ENCODE data around the gene EIF4A3.

The EIF4A3 gene

DNA sequence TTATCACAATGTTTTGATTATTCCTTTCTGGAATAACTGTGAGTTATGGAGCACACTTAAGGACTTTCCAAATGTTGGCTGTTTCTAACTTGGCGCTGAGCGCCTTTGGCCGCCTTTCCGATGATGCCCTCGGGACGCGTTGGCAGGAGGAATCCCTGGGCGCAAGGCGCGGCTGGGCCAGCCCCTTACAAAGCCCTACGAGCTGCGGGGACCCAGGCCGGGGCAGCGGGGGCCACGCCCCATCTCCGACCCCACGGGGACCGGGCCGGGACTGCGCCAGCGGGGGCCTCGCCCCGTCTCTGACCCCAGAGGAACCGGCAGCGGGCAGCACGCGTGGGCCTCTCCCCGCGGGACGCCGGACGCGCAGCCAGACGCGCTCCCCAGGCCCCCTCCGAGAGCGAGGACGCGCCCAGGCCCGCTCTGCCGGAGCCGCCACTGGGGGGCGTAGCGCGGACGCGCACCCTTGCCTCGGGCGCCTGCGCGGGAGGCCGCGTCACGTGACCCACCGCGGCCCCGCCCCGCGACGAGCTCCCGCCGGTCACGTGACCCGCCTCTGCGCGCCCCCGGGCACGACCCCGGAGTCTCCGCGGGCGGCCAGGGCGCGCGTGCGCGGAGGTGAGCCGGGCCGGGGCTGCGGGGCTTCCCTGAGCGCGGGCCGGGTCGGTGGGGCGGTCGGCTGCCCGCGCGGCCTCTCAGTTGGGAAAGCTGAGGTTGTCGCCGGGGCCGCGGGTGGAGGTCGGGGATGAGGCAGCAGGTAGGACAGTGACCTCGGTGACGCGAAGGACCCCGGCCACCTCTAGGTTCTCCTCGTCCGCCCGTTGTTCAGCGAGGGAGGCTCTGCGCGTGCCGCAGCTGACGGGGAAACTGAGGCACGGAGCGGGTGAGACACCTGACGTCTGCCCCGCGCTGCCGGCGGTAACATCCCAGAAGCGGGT lies 45.6 kb downstream of the EIF4A3 start, which contains the start of gene GAA:
Gene GAA (plus strand): TSS at position 571 of the 935 bp plus-strand sequence. CDS start 3,006 bp downstream, outside the sequence.
- Histone ChIP-seq H3K79me2 (ENCODE audit: insufficient read depth, low read length) (peaks cover 15% of the 10 kb centered on the region), H3K9ac (ENCODE audit: low read depth, low read length) (peak within 1 kb of the TSS; percentile 97), H3K4me3 (ENCODE audit: low read depth in 1 of 2, low read length in 2 of 2) (peak within 1 kb of the TSS; percentile 70 to 97), H2AFZ (ENCODE audit: low read depth, low read length) (peak within 1 kb of the TSS; percentile 99), H3K36me3 (ENCODE audit: insufficient read depth, low read length) (no peaks in the 10 kb centered on the region; the same call in 1 of the 2 replicates), H4K20me1 (ENCODE audit: insufficient read depth, low read length) (no peaks in the 10 kb centered on the region), H3K27ac (ENCODE audit: low read length) (peak within 1 kb of the TSS; percentile 88), H3K9me3 (ENCODE audit: insufficient read depth, low read length, severe bottlenecking) (no peaks in the 10 kb centered on the region), H3K27me3 (ENCODE audit: insufficient read depth, low read length, poor library complexity) (no peaks in the 10 kb centered on the region), H3K4me1 (ENCODE audit: insufficient read depth, low read length) (peaks cover 31% of the 10 kb centered on the region), H3K4me2 (ENCODE audit: insufficient read depth, low read length) (peak within 1 kb of the TSS; percentile 97)
- DNase-seq, result peak; percentile 87
- no peak for TF ChIP-seq EZH2 (IDR thresholded peaks at IDR 0.05; ENCODE audit: borderline replicate concordance, low read depth, low read length, severe bottlenecking)
- TF ChIP-seq, protein P1, sequence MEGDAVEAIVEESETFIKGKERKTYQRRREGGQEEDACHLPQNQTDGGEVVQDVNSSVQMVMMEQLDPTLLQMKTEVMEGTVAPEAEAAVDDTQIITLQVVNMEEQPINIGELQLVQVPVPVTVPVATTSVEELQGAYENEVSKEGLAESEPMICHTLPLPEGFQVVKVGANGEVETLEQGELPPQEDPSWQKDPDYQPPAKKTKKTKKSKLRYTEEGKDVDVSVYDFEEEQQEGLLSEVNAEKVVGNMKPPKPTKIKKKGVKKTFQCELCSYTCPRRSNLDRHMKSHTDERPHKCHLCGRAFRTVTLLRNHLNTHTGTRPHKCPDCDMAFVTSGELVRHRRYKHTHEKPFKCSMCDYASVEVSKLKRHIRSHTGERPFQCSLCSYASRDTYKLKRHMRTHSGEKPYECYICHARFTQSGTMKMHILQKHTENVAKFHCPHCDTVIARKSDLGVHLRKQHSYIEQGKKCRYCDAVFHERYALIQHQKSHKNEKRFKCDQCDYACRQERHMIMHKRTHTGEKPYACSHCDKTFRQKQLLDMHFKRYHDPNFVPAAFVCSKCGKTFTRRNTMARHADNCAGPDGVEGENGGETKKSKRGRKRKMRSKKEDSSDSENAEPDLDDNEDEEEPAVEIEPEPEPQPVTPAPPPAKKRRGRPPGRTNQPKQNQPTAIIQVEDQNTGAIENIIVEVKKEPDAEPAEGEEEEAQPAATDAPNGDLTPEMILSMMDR (IDR thresholded peaks at IDR 0.05; ENCODE audit: borderline replicate concordance, extremely low read depth, low read length, poor library complexity, severe bottlenecking), result peak; percentile 87
- ATAC-seq (ENCODE audit: insufficient read depth, low read depth), result peak; percentile 87

GRCh38 chr17:80100035-80100323 lies 46.9 kb downstream of the EIF4A3 start:
- Histone ChIP-seq H3K9ac (ENCODE audit: low read depth, low read length) (peak overlapping the region; percentile 97; the same call in 1 of the 2 replicates), H3K9me3 (ENCODE audit: insufficient read depth, low read length, severe bottlenecking) (no peaks in the 10 kb centered on the region), H2AFZ (ENCODE audit: low read depth, low read length) (peak overlapping the region; percentile 91), H3K4me1 (ENCODE audit: insufficient read depth, low read length) (peaks cover 31% of the 10 kb centered on the region), H3K79me2 (ENCODE audit: insufficient read depth, low read length) (peaks cover 15% of the 10 kb centered on the region), H4K20me1 (ENCODE audit: insufficient read depth, low read length) (no peaks in the 10 kb centered on the region), H3K4me3 (ENCODE audit: low read depth in 1 of 2, low read length in 2 of 2) (no peak overlapping the region), H3K36me3 (ENCODE audit: insufficient read depth, low read length) (no peaks in the 10 kb centered on the region; the same call in 1 of the 2 replicates), H3K4me2 (ENCODE audit: insufficient read depth, low read length) (peak overlapping the region; percentile 97; the same call in 1 of the 2 replicates), H3K27ac (ENCODE audit: low read length) (no peak overlapping the region), H3K27me3 (ENCODE audit: insufficient read depth, low read length, poor library complexity) (no peaks in the 10 kb centered on the region)
- TF ChIP-seq, protein P1 (IDR thresholded peaks at IDR 0.05; ENCODE audit: borderline replicate concordance, extremely low read depth, low read length, poor library complexity, severe bottlenecking), result no peak
- no peak for TF ChIP-seq EZH2 (IDR thresholded peaks at IDR 0.05; ENCODE audit: borderline replicate concordance, low read depth, low read length, severe bottlenecking)
- no peak for DNase-seq
- ATAC-seq (ENCODE audit: insufficient read depth, low read depth), result no peak

DNA sequence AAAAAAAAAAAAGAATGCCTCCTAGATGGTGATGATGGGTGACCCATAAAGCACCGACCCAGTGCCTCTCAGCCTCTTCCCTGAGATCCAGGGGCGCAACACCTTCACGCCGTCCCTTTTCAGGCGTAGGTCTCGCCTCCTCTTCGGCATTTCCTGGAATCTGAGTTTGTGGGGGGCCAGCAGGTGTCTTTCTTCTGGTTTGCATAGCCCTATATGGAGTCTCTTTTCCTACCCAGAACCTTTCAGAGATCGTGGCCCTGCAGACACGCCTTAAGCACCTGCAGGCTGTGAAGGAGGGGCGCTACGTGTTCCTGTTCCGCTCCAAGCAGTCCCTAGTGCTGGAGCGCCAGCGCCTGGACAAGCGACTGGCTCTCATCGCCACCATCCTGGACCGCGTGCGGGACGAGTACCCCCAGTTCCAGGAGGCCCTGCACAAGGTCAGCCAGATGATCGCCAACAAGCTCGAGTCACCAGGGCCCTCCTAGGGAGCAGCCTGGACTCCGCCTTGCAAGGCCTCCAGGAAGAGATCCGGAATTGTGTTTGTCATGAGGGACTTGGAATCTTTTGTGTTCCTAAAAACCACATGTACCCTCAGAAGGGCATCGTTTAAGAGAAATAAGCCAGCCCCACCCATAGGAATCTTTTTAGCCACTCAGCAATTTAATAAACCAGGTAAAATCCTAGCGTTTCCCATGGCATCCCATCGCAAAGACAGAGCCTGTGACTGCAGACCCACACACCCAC lies 47.5 kb downstream of the EIF4A3 start:
- H3K27ac ChIP-seq (ENCODE audit: low read length), result no peak overlapping the region
- peaks cover 31% of the 10 kb centered on the region for H3K4me1 ChIP-seq (ENCODE audit: insufficient read depth, low read length)
- no peak overlapping the region for H3K9ac ChIP-seq (ENCODE audit: low read depth, low read length)
- H3K4me2 ChIP-seq (ENCODE audit: insufficient read depth, low read length), result no peak overlapping the region
- H3K4me3 ChIP-seq (ENCODE audit: low read depth in 1 of 2, low read length in 2 of 2), result no peak overlapping the region
- no peaks in the 10 kb centered on the region; the same call in 1 of the 2 replicates for H3K36me3 ChIP-seq (ENCODE audit: insufficient read depth, low read length)
- peak overlapping the region; percentile 91; the same call in 1 of the 2 replicates for H2AFZ ChIP-seq (ENCODE audit: low read depth, low read length)
- DNase-seq, result no peak
- H3K27me3 ChIP-seq (ENCODE audit: insufficient read depth, low read length, poor library complexity), result no peaks in the 10 kb centered on the region
- no peak for ATAC-seq (ENCODE audit: insufficient read depth, low read depth)
- H3K9me3 ChIP-seq (ENCODE audit: insufficient read depth, low read length, severe bottlenecking), result no peaks in the 10 kb centered on the region
- no peaks in the 10 kb centered on the region for H4K20me1 ChIP-seq (ENCODE audit: insufficient read depth, low read length)
- no peak for TF ChIP-seq EZH2 (IDR thresholded peaks at IDR 0.05; ENCODE audit: borderline replicate concordance, low read depth, low read length, severe bottlenecking)
- TF ChIP-seq, protein P1 (IDR thresholded peaks at IDR 0.05; ENCODE audit: borderline replicate concordance, extremely low read depth, low read length, poor library complexity, severe bottlenecking), result no peak
- peaks cover 15% of the 10 kb centered on the region for H3K79me2 ChIP-seq (ENCODE audit: insufficient read depth, low read length)

All from DND-41 (cell line).